NT2/D1 (cell line): ENCODE data around the gene PEAK3.

Source experiments
- SUZ12 ChIP-seq: IDR thresholded peaks from 2 replicates; pipeline ENCODE4 v1.6.1; 2011; ENCODE audit not compliant: insufficient read length, insufficient read depth; ENCODE audit errors: extremely low read depth
- YY1 ChIP-seq: IDR thresholded peaks from 2 replicates; pipeline ENCODE4 v1.6.1; 2011; ENCODE audit not compliant: insufficient read length, insufficient read depth

DNA sequence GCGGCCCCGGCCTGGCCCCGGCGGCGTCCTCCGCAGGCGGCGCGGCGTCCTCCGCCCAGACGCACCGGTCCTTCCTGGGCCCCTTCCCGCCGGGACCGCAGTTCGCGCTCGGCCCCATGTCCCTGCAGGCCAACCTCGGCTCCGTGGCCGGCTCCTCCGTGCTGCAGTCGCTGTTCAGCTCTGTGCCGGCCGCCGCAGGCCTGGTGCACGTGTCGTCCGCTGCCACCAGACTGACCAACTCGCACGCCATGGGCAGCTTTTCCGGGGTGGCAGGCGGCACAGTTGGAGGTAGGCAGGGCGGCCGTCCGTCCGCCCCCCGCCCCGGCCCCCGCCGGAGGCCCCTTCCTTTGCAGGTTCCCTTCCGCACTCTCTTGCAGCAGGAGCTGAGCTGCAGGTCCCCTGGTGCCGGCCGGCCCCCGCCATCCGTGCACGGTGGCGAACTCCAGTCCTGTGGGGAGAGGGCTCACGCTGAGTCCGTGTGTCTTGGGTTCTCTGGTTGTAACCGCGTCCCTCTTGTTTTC, 55.1 kb downstream of the PEAK3 start:
- no peak for TF ChIP-seq YY1
- no peak for TF ChIP-seq SUZ12
